Measurements from ENCODE around the gene ERICH6. TPM values are rescaled to one million over a fixed set of nuclear protein-coding genes. Genes with fewer than 3 reads are reported as not detected.

Gene ERICH6
- 1 to 10 TPM in 1 of 3 donors, under 1 TPM in 2; 0.50 to 1.2 (median 0.97) TPM for polyA plus RNA-seq (ENCODE audit: insufficient read length in 3 of 3)

GRCh38 chr3:150703756-150704344 is at the start of gene ERICH6:
Gene ERICH6 (minus strand): TSS chr3:150703920. CDS start chr3:150703898, 22 bp downstream.
- DNase-seq (ENCODE audit: low read depth in 3 of 3, low spot score in 2 of 3), result peak; percentile 75 to 84 (median 77)

DNA sequence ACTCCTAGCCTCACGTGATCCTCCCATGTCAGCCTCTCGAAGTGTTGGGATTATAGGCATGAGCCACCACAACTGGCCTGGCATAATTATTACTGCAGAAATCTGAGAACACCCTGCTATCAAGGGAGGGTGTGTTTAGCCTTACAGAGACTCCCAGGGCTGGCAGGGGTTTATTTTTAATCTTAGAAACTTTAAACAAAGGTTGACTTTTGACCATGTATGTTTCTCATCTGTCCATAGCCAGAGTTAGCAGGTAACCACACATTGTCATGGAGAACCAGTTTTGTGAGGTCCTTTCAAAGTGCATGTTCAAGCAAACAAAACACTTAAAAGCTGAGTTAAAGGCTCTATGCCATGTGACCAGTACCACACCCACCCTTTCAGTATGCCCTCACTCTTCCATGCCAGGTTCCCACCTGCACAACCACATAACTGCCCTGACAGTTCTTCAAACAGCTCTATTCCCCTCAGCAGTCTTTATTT is 48.1 kb upstream of the ERICH6 start:
- DNase-seq (ENCODE audit: low read depth in 3 of 3, low spot score in 2 of 3), result no peak

DNA sequence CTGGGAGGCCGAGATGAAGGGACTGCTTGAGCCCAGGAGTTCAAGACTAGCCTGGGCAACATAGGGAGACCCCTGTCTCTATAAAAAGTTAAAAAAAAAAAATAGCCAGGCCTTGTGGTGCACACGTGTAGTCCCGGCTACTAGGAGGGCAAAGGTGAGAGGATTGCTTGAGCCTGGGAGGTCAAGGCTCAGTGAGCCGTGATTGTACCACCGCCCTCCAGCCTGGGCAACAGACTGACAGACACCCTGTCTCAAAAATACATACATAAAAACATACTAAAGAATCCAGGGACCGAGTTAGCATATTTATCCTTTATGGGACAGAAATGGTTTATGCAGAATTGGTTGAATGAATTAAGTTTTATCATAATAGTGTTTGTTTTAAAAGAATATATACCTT is 45.5 kb upstream of the ERICH6 start:
- DNase-seq (ENCODE audit: low read depth in 3 of 3, low spot score in 2 of 3), result no peak

DNA sequence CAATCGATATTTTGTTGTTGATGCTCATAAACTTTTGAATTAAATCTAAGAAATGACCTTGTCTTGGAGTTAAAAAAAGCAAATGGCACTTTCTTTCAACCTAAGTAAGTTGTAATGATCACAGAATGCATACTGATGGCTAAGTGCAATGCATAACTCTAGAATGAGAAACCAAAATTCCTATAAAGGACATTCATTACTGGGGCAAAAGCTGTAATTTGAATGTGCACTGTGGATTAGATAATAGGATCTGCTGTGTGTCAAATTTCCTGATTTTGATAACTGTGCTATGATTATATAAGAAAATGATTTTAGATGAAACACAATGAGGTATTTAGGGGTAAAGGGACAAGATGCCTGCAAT is 44.9 kb upstream of the ERICH6 start:
- DNase-seq (ENCODE audit: low read depth in 3 of 3, low spot score in 2 of 3), result no peak

- DNase-seq (ENCODE audit: low read depth in 3 of 3, low spot score in 2 of 3), result no peak
These were observed 44.4 kb upstream of the ERICH6 start for GRCh38 chr3:150747886-150748683.

- no peak for DNase-seq (ENCODE audit: low read depth in 3 of 3, low spot score in 2 of 3)
These were observed 43.3 kb upstream of the ERICH6 start for GRCh38 chr3:150746791-150747590.

DNA sequence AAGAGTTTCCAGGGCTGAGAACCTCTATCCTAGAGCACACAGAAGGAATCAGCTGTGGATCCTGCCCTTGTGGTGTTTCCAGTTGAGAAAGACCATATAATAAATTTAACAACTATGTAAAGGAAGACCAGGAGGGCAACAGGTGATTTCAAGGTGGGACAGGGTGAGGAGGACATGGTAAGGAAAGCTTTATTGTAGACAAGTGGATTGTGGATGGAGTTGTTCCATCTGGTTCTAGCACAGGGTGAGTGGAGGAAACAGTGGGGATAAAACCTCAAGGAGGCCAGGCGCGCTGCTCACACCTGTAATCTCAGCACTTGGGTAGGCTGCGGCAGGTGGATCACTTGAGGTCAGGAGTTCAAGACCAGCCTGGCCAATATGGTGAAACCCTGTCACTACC is 42.1 kb upstream of the ERICH6 start:
- no peak for DNase-seq (ENCODE audit: low read depth in 3 of 3, low spot score in 2 of 3)

DNA sequence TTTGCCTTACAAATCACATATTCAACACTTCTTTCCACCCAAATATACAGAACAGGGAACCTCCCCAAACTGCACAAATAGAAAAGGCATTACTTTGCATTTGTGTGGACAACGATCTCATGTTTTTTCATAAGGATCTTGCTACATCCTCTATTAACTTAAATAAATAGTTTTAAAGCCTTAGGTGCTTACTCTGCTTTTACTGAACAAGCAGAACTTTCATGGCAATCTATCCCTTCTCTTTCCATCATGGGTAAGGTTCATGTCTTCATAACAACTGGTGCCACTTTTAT is 41.1 kb upstream of the ERICH6 start:
- DNase-seq (ENCODE audit: low read depth in 3 of 3, low spot score in 2 of 3), result no peak

GRCh38 chr3:150744041-150744918 is 40.6 kb upstream of the ERICH6 start:
- no peak for DNase-seq (ENCODE audit: low read depth in 3 of 3, low spot score in 2 of 3)

GRCh38 chr3:150743508-150743907 is 39.8 kb upstream of the ERICH6 start:
- DNase-seq (ENCODE audit: low read depth in 3 of 3, low spot score in 2 of 3), result no peak

DNA sequence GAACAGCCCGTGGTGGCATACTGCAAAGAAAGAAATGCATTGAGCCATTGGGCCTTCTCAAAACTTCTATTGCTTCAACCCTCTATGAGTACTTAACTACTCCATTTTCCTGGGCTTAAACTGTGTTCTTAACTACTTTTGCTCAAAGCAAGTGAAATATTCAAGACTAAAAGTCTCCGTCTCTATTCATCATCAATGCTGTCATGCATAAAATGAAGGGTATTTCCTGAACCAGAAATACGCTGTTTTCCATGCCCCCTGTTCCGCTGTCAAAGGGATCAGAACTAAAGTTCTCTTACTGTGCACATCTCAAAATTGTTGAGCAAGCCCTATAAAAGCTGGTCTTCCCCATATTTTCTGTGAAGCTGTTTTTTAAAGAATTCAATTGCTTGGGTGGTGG is 39.0 kb upstream of the ERICH6 start:
- no peak for DNase-seq (ENCODE audit: low read depth in 3 of 3, low spot score in 2 of 3)

GRCh38 chr3:150742141-150742523 is 38.4 kb upstream of the ERICH6 start:
- no peak for DNase-seq (ENCODE audit: low read depth in 3 of 3, low spot score in 2 of 3)

DNA sequence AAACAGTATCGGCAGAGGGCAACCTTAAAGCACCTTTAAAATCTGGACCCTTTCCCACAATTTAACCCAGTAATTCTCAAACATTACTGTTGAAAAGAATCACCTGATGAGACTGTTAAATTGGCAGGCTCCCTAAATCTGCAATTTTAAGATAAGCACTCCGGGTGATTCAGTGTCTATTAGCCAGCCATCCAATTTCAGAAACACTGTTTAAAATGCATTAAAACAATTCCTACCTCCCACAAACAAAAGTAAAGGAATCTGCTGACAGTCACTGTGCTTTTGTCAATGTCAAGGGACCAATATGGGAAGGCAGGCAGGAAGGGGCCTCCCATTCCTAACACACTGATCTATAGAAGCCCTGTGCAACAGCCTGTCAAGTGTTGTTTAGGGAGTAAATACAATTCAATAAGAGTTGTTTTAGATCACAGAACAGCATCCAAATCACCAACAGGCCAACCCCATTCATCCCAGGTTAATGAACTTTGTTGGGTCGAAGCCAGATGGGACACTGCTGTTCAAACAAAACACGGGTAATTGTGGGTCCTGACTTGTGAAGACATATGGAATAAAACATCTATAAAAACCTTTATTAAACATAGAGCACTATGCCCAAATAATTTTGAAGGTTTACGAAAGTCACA is 37.9 kb upstream of the ERICH6 start:
- DNase-seq (ENCODE audit: low read depth in 3 of 3, low spot score in 2 of 3), result no peak

GRCh38 chr3:150740733-150741496 is 37.2 kb upstream of the ERICH6 start:
- no peak for DNase-seq (ENCODE audit: low read depth in 3 of 3, low spot score in 2 of 3)

GRCh38 chr3:150739877-150740645 is 36.3 kb upstream of the ERICH6 start:
- no peak for DNase-seq (ENCODE audit: low read depth in 3 of 3, low spot score in 2 of 3)

GRCh38 chr3:150739200-150739863 is 35.6 kb upstream of the ERICH6 start:
- DNase-seq (ENCODE audit: low read depth in 3 of 3, low spot score in 2 of 3), result no peak

DNA sequence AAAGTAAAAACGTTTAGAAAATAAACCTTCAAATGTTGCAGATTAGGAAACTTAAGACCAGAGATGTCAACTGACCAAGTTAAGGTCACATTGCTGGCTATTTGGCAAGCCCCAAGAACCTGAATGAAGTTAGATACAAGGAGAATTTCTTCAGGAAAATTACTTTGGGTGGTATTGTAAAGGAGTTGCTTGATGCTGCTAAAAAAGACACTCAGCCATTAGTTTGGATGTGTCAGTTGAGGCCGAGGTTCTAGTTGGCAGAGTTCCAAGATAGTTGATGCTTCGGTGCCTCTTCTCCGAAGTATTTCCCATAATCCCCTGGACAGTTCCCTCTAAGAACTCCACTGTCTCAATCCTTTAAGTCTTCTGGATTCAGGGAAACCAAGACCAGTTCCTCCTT is 35.0 kb upstream of the ERICH6 start:
- no peak for DNase-seq (ENCODE audit: low read depth in 3 of 3, low spot score in 2 of 3)

All from right renal cortex interstitium (tissue), 3 donors.